Thyroid gland (tissue), 4 donors: Measurements from ENCODE around the gene COP1.

Source experiments
- CTCF ChIP-seq, 6 experiments: fragments of 200-600 bp in 3 of 6; fragments of 450-650 bp in 3 of 6; sonication (generic) in 3 of 6; IDR thresholded peaks; one replicate each; pipeline ENCODE4 v1.5.1; 2016 to 2019; ENCODE audit warnings: antibody characterized with exemption in 6 of 6, mild to moderate bottlenecking in 2 of 6, inconsistent platforms in 1 of 6, moderate library complexity in 1 of 6
- POLR2A ChIP-seq, 2 donors: fragments of 450-650 bp; IDR thresholded peaks; one replicate each; pipeline ENCODE4 v1.6.1; 2017; ENCODE audit warnings: antibody characterized with exemption in 2 of 2, mild to moderate bottlenecking in 2 of 2, moderate library complexity in 1 of 2

GRCh38 chr1:176199707-176200106 lies 7.4 kb downstream of the COP1 start:
- TF ChIP-seq CTCF (IDR thresholded peaks at IDR 0.05) = no peak
- no peak for TF ChIP-seq POLR2A (IDR thresholded peaks at IDR 0.05)
